Activated T-helper 1 cell treated with Interleukin-2 at 50 U/mL for 16 hours (primary cell): Measurements from ENCODE around the gene TTI1.

Source experiments
- DNase-seq: peaks from one replicate; pipeline ENCODE4 v3.0.0-alpha.2; 2020; ENCODE audit warnings: low read depth

Gene TTI1

GRCh38 chr20:38054647-38055046, 21.4 kb upstream of the TTI1 start:
- no peak for DNase-seq

DNA sequence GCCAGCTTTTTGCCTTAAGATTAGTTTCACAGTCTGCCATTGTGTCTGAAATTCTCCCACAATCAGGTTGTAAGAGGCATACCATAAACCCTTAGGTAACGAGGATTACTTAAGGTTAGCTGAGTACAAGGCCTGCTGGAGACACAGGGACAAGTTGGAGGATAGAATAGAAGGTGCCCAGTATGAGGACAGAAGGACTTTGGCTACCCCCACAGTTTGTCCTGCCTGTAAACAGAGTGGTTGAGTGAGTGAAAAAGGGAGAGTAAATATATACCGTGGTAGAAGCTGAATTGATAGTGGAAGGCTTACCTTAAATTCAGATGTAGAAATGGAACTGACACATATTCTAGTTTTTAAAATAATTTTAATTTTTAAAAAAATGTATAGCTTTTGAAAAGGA, 19.6 kb upstream of the TTI1 start:
- DNase-seq = no peak

- no peak for DNase-seq
Measured at GRCh38 chr20:38050686-38051085, 17.4 kb upstream of the TTI1 start.

DNA sequence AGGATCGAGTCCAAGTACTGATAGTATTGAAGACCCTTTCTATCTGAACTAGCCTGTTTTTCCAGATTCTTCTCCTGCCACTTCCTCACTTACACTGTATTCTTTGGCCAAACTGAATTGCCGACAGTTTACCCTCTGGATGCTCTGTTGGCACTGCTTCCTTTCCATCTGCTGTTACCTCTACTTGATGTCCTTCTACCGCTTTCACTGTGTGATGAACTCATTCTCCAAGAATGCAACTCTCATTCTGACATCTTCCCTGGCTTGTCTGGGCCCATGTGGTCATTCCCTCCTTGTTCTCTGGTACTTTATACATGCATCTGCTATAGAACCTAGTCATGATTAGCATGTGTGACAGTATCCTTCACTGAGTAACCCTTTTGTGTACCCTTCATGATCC, 16.5 kb upstream of the TTI1 start:
- no peak for DNase-seq

DNA sequence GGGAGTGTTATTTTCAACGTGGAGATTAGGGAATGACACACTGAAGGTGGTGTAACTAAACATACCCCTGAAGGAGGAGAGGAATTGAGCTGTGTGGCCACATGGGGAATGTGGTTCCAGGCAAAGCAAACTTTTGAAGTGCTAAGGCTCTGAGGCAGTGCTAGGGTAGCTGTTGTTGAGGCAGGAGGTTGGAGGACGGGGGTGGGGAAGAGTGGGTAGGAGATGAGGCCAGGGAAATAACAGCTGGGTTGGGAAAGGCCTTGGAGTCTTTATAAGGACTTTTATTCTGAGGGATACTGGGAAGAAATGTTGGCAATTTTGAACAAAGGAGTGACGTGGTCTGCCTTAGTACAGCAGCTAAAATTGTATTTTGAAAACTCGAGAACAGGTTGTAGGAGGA, 13.3 kb upstream of the TTI1 start:
- no peak for DNase-seq

GRCh38 chr20:38044685-38045084, 11.4 kb upstream of the TTI1 start:
- DNase-seq = no peak

DNA sequence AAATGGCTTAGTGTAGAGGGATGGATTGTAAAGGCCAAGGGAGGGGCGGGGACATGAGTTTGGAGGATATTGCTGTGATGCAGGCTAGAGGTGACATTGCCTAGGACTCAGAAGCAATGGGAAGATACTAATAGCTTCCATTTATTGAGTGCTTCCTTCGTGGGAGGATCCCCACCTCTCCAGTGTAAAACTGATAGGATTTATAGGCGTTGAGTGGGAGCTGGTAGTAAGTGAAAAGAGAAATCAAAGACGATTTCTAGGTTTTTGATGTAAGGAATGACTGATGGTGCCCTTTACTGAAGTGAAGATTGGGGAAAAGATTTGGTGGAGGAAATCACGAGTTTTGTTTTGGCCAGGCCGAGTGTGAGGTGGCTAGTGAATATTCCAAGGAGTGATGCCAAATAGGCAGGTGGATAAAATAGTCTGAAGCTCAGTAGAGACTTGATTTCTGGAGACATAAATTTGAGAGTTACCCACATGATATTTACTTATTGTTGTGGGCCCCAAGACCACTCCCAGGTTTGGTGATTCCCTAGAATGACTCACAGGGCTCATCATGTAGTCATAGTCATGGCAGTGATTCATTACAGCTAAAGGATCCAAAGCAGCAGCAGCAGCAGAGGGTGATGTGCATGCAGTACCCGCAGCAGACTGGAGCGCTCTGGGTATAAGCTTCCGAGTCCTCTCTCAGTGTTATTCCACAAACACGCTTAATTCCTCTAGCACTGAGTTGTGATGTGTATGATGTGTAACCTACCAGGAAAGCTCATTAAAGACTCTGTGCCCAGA, 10.4 kb upstream of the TTI1 start:
- no peak for DNase-seq

GRCh38 chr20:38040276-38040675, 7.0 kb upstream of the TTI1 start:
- DNase-seq = no peak

DNA sequence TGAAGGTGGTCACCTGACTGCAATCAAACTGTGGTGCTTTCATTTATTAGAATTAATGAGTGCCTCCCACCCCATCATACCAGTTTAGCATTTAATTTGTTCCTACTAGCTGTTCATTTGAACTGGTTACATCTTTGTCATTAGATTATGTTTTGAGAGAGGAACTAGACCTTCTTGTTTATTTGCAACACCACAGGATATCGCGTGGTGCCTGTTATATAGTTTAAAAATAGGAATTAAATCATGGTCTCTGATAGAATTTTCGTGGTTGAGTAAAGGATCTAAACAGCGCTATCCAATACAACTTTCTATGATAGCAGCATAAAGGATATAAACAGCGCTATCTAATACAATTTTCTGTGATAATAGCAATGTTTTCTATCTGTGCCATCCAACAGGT, 3.1 kb upstream of the TTI1 start:
- DNase-seq = no peak

DNA sequence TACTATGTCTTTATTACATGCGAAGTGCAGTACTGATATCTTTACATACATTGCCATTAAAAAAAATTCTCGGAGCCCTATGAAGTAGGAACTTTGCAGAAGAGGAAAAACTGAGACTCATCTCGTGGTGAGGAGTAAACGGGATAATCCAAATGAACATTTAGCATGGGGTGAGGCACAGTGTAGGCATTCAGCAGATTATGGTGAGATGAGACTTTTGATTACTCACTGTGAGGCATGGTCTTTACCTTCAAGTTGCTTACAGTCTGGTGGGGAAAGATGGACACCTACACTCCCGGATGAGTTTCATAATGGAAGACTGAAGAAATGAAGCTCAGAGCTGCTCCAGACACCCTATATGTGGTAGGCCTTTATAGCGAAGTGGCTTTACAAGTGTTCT, 1.7 kb upstream of the TTI1 start:
- no peak for DNase-seq

GRCh38 chr20:38034108-38034649, 923 bp upstream of the TTI1 start:
- DNase-seq = no peak

DNA sequence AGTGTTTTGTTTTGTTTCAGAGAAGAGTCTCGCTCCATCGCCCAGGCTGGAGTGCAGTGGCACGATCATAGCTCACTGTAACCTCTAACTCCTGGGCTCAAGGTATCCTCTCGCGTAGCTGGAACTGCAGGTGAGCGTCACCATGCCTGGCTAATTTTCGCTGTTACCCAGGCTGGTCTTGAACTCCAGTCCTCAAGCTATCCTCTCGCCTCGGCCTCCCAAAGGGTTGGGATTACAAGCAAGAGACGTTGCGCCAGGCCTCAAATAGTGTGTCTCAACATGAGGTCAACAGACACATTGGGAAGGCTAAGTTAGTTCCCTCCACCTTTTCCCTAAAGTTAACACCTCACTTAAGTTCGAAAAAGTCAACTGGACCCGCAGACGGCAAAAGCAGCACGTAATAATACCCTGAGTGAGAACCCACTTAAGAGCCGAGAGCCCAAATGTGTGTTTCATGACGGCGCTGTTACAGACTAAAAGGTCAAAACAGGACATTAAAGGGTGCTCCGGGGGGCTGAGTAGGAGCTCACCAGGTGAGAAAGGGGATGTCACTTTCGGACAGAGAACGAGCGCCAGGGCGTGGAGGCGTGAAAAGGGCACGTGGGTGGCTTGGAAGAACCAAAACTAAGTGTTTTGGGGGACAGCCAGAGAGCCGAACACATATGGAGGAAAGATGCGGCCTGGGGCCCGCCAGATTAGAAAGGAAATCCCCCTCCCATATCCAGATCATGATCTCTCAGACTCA, 499 bp downstream of the TTI1 start:
- DNase-seq = no peak

- no peak for DNase-seq
Measured at GRCh38 chr20:38031957-38032356, 1.3 kb downstream of the TTI1 start.

DNA sequence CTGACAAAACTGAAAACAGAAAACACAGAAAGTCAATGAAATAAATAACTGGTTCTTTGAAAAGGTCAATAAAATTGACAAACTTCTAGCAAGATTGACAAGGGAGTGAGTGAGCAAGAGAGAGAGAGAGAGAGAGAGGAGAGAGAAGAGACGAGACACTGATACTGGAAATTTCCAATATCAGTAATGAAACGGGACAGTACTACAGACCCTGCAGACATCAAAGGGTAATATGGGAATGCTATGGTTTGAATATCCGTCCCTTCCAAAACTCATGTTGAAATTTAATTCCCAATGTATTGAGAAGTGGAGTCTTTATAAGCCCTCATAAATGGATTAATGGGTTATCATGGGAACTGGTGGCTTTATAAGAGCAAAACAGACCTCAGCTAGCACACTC, 3.8 kb downstream of the TTI1 start:
- DNase-seq = no peak

DNA sequence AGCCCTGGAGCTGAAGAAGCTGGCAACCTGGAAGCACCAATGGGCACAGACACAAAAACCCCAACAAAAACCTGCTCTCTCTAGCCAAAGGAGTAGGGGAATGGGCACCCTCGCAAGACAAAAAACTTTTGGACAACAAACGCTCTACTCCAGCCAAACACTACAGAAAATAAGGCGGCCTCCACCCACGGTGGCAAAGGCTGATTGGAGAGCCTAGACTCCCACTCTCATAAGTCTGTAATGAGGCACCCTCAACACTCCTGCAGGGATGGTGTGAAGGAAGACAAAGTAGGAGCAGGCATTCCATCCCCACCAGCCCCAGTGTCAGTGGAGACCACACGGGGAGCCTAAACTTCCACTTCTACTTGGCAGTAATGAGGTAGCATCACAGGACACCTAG, 8.8 kb downstream of the TTI1 start:
- DNase-seq = no peak

DNA sequence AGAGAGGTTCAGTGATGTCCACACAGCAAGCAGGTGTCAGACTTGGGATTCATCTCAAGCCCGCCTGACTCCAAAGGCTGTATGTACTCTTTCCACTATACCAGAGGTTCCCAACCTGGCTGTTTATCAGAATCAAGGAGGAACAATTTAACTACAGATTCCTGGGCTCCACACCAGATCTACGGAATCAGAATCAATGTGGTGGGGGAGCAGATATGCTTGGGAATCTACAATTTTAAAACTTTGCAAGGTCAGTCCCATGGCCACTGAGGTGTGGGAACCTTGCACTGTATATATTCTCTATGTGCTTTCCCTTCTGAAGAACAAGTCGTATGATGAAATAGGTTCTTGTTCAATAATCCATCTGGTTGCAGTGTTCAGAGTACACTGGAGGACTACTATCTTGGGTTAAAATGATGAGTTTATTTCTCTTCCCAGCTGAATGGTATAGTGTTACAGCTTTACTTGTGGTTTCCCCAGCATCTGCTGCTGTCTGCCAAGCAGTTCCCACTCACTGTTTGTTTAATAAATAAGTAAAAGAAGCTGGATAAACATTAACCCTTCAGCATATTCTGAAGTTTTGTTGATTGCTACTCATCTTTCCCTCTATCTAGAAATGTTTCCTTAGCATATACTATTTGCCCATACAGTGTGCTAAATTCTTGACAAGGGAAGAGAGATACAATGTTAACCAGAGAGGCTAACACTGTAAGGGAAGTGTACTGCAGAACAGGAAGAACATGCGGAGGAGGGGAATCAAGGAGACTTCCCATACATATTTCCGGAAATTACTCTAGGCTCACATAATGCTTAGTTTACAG, 9.9 kb downstream of the TTI1 start:
- DNase-seq = no peak

DNA sequence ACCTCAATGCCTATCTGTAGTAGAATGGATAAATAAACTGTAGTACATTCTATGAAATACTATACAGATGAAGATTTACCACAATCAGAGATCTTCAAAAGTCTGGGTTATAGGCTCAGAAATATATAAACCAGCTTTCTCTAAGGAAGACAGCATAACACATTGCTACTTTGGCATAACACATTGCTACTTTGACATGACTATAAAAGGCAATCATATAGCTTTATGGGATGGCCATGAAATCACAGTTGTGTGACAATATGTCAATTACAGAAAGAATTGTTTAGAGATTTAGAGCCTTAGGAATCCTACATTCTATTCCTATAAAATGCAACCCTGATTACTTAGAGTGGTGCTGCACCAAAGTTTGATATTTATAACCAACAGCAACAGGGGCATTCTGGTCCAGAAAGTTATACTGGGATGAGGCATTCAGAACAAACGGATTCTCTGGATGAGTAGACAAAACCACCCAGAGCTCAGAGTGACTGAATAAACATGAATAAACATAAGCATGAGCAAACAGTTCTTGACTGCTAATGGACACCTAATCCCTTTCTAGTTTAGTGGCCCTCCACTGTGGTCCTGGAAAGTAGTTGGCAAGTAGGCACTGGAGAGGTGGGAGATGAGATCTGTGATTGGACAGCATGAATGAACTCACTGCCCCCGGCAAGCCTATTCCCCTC, 12.0 kb downstream of the TTI1 start:
- no peak for DNase-seq

- no peak for DNase-seq
Measured at GRCh38 chr20:38018385-38018784, 14.9 kb downstream of the TTI1 start.

DNA sequence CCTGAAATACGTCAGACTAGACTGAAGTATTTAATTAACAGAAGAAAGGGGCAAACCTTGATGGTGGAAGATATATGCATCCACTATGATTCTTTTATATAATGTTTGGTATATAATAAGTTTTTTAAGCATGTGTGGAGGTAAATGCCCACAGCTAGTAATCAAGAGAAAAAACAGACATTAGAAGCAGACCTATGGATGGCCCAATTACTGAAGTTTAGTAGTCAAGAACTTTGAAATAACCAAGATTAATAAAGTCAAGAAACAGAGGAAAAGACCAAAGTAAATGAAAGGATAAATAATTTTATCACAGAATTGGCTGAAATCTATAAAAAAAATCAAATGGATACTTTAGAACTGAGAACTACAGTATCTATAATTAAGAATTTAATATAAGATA, 15.3 kb downstream of the TTI1 start:
- DNase-seq = no peak

GRCh38 chr20:38013887-38014286, 19.4 kb downstream of the TTI1 start:
- no peak for DNase-seq

DNA sequence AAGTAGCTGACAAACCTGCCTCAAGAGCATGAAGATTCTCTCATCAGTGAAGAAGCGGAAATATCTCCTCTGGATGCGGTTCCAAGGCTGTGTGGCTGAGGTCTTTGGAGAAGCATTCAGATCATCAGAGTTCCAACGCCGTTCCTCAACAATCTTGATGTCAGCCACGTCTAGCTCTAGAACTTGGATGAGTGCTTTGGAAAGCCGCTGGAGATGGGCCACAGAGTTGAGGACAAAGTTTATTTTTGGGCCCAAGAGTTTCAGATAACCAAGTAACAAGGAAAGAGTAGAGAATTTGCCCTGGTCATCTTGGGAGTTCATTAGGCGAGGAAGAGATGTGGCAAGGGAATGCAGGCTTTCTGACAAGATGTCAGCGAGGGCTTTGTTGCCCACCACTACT, 20.9 kb downstream of the TTI1 start:
- no peak for DNase-seq

DNA sequence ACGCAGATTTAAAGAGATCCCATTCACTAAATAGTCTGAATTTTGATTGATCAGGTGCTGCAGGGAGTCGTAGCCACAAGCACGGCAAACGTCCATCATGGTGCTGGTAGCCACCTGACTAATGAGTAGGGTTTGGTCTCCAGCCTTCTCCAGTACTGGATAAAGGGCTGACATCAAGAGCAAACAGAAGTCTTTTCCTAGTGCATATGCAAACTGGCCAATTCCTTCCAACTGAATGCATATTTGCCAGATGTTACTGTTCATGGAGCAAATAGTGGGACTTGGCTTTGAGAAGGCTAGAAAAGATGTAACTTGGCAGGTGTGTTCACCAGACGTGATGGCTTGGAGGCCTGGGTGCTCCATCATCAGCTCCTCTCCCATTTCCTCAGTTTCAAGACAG, 21.6 kb downstream of the TTI1 start:
- DNase-seq = no peak
